Adipocyte (in vitro differentiated cells): ENCODE measurements around the gene ZFP36L2.

Source experiments
- DNase-seq: peaks from one replicate; pipeline ENCODE4 v3.0.0-alpha.2; 2015; ENCODE audit warnings: low read depth
- H3K27me3 ChIP-seq: replicated peaks from 2 replicates; pipeline ENCODE4 v1.7.0; 2013; ENCODE audit warnings: mild to moderate bottlenecking, low read length, moderate library complexity; ENCODE audit not compliant: control insufficient read depth, insufficient read depth
- H3K36me3 ChIP-seq: 2 replicates; pipeline ENCODE4 v1.7.0; 2013; ENCODE audit warnings: low read length, mild to moderate bottlenecking, moderate library complexity; ENCODE audit not compliant: control insufficient read depth, insufficient read depth, severe bottlenecking
- H3K4me1 ChIP-seq: 2 replicates; pipeline ENCODE4 v1.7.0; 2013; ENCODE audit warnings: mild to moderate bottlenecking, low read length, moderate library complexity; ENCODE audit not compliant: control insufficient read depth, insufficient read depth
- H3K4me3 ChIP-seq: 2 replicates; pipeline ENCODE4 v1.7.0; 2013; ENCODE audit warnings: mild to moderate bottlenecking, low read length, moderate library complexity
- H3K9ac ChIP-seq: 2 replicates; pipeline ENCODE4 v1.7.0; 2013; ENCODE audit warnings: mild to moderate bottlenecking, low read length, moderate library complexity
- H3K9me3 ChIP-seq: 2 replicates; pipeline ENCODE4 v1.7.0; 2013; ENCODE audit warnings: mild to moderate bottlenecking, low read length, moderate library complexity; ENCODE audit not compliant: control insufficient read depth

Gene ZFP36L2

DNA sequence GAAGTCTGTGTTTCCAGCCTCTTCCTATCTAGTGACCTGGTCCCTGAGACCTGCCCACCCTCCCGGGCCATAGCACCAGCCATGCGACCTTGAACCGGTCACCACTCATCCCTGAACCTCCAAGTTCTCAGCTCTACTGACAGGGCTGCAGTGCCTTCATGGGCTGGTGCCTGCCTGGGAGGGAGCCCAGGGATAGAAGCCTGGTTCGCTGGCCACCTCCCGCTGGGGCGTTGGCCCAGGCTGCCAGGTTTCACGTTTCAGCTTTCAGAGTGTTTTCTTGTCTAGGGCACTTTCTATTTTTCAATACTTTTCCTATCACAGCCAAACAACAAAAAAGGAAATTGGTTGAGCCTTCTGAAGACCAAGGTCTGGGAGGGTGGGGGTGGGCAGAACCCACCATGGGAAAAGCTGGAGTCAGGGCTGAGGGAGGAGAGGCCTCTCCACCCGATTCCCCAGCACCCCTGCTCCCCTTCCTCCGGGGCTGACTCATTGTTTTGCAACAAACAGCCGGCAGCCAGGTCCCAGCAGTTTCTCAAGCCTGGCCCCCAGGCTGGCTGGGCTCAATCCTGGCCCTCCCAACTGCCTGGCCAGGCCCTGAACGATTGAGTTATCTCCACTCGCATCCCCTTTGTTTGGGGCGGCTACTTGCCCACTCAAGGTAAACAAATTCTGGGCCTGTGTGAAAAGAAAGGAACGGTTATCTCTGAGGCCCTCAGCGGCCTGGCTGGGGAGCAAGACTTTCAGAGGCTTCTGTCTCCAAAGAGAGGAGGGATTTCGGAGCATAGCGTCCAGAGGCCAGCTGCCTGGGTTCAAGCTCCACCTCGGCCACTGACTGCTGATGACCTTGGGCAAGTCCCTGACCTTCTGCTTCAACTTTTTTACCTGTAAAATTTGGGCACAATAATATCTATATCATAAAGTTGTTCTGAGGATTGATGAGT, 47.5 kb downstream of the ZFP36L2 start:
- DNase-seq = peak; percentile 94
- Histone ChIP-seq H3K4me3 (peak overlapping the region; percentile 57), H3K4me1 (peaks cover 20% of the 10 kb centered on the region), H3K9ac (peak overlapping the region; percentile 85), H3K36me3 (no peaks in the 10 kb centered on the region), H3K27me3 (no peaks in the 10 kb centered on the region), H3K9me3 (peaks cover 24% of the 10 kb centered on the region)

DNA sequence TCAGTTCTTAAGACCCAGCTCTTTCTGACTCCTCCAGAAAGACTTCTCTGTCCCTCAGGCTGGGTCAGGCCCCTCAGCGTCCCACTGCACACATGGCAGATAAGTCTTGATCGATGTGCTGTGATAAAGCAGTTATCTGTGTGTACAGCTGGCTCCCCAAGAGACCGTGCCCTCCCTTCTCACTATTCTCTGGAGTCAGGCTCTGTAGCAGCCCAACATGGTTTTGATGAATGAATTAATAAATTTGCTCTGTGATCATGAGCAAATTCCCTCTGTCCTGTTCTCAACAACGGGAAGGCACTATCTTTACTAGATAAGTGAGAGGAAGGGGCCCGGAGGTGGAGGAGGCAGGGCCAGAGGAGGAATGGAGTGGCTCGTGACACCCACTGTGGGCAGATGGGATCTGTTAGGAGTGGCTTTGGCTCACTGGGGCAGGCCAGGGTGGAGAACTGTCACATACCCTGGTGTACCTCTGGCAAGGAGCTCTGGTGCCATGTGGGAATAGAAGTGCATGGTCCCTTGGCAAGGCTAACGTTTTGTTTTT, 48.3 kb downstream of the ZFP36L2 start:
- peak overlapping the region; percentile 85 for H3K9ac ChIP-seq
- DNase-seq = no peak
- no peak overlapping the region for H3K4me3 ChIP-seq
- peaks cover 24% of the 10 kb centered on the region for H3K9me3 ChIP-seq
- no peaks in the 10 kb centered on the region for H3K27me3 ChIP-seq
- no peaks in the 10 kb centered on the region for H3K36me3 ChIP-seq
- H3K4me1 ChIP-seq = peaks cover 20% of the 10 kb centered on the region

DNA sequence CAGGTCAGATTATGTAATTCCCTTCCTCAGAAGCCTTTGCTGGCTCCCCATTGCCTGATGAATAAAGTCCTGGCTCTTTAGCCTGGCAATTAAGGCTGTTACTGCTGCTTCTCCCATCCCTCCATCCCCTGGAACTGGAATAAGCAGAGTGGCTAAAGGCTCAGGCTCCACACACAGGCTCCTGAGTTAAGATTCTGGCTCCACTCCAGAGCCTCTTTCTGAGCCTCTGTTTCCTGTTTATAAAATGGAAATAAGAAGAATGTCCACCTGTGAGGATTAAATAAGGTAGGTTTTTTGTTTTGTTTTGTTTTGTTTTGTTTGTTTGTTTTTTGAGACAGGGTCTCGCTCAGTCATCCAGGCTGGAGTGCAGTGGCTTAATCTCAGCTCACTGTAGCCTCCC, 50.0 kb downstream of the ZFP36L2 start:
- peaks cover 24% of the 10 kb centered on the region for H3K9me3 ChIP-seq
- H3K36me3 ChIP-seq = no peaks in the 10 kb centered on the region
- H3K4me1 ChIP-seq = peaks cover 20% of the 10 kb centered on the region
- H3K4me3 ChIP-seq = no peak overlapping the region
- H3K27me3 ChIP-seq = no peaks in the 10 kb centered on the region
- DNase-seq = no peak
- H3K9ac ChIP-seq = no peak overlapping the region

DNA sequence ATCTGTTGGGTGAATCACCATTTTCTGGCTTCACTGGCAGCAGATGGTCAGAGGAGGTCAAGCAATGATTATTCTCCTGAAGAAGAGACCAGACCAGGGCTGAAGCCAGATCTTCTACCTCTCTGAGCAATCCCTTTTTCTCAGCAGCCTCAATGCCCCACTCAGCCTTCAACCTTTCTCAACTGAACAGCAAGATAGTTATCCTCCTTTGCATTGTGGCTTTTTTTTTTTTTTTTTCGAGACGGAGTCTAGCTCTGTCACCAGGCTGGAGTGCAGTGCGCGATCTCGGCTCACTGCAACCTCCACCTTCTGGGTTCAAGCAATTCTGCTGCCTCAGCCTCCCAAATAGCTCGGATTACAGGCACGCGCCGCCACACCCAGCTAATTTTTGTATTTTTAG, 50.5 kb downstream of the ZFP36L2 start:
- H3K36me3 ChIP-seq = no peaks in the 10 kb centered on the region
- no peak for DNase-seq
- H3K4me3 ChIP-seq = no peak overlapping the region
- H3K27me3 ChIP-seq = no peaks in the 10 kb centered on the region
- H3K9ac ChIP-seq = no peak overlapping the region
- H3K9me3 ChIP-seq = peaks cover 24% of the 10 kb centered on the region
- H3K4me1 ChIP-seq = peaks cover 20% of the 10 kb centered on the region

DNA sequence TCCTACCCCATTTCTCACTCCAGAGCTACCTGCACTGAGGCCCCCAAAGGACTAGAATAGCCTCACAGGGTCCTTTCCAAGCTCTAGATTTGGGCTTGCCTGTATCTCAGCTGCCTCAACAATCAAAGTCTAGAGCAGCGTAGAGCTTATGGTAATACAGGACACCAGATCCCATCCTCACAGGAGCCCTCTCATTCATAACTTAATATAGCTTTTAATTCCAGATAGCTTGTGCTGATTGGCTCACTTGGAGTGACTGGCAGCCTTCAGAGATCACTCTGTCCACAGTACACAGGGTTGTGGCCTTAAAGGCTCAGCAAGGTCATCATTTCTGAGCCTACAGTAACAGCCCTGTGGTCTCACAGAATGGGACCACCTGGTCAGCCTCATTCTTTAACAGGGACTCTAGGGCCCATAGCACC, 51.4 kb downstream of the ZFP36L2 start:
- no peaks in the 10 kb centered on the region for H3K36me3 ChIP-seq
- peaks cover 20% of the 10 kb centered on the region for H3K4me1 ChIP-seq
- peaks cover 24% of the 10 kb centered on the region for H3K9me3 ChIP-seq
- DNase-seq = peak; percentile 39
- H3K9ac ChIP-seq = no peak overlapping the region
- no peaks in the 10 kb centered on the region for H3K27me3 ChIP-seq
- H3K4me3 ChIP-seq = peak overlapping the region; percentile 35

DNA sequence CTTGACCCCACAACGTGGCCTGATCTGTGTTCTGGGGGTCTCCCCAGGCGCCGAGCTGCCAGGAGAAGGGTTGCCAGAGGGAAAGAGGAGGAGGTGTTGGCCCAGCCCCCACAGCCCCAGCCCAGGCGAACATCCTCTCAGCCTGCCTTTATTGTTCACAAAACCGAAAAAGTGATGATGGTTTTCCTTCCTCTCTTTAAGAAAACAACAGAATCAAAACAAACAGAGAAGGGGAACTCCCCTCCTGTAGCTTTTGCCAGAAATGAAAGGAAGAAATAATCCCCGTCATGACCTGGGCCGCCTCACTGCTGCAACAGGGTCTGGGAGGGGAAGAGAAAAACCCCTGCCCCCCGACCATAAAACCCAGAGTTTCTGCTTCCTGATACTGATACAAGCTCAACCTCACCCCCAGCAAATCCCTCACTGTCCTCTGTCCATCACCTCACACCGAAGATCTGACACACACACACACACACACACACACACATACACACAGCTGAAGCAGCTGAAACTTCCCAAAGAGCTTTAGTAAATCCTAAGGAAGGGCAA, 52.0 kb downstream of the ZFP36L2 start:
- Histone ChIP-seq H3K4me1 (peaks cover 17% of the 10 kb centered on the region), H3K9ac (no peak overlapping the region), H3K27me3 (no peaks in the 10 kb centered on the region), H3K4me3 (peak overlapping the region; percentile 35), H3K36me3 (no peaks in the 10 kb centered on the region), H3K9me3 (peaks cover 24% of the 10 kb centered on the region)
- DNase-seq = no peak
